ENCODE data around the gene AUTS2.

DNA sequence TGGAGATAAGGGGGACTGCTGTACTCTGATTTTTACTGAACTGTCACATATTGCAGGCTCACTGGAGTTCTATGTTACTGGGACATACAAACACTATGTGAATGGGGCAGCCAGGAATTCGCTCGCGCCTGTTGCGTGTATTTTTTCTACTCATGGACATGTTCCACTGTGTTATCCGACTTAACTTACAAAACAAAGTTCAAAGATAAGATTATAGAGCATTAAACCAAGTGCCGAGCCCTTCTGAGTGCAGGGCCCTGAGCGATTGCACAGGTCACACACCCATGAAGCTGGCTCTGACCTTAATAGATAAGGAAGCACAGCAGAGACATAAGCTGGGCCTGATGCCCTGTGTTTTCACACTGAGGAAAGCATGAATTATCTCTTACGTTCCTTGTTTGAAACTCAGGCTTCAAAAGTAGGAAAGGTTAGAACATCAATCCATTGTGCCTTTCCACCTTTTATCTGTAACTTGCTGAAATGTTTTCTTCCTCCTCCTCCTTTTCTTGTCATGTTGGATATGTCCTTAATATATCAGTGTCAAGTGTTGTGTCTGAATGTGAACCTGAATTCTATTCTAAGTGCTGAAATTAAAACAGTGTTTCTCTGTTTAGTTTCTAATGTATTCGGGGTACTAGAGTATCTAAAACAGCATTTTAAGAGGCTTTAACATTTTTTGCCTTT lies 273.8 kb downstream of the AUTS2 start:
- TF ChIP-seq, protein P1, sequence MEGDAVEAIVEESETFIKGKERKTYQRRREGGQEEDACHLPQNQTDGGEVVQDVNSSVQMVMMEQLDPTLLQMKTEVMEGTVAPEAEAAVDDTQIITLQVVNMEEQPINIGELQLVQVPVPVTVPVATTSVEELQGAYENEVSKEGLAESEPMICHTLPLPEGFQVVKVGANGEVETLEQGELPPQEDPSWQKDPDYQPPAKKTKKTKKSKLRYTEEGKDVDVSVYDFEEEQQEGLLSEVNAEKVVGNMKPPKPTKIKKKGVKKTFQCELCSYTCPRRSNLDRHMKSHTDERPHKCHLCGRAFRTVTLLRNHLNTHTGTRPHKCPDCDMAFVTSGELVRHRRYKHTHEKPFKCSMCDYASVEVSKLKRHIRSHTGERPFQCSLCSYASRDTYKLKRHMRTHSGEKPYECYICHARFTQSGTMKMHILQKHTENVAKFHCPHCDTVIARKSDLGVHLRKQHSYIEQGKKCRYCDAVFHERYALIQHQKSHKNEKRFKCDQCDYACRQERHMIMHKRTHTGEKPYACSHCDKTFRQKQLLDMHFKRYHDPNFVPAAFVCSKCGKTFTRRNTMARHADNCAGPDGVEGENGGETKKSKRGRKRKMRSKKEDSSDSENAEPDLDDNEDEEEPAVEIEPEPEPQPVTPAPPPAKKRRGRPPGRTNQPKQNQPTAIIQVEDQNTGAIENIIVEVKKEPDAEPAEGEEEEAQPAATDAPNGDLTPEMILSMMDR (IDR thresholded peaks at IDR 0.05): no peak
- TF ChIP-seq POLR2A (IDR thresholded peaks at IDR 0.05): no peak

Data from breast epithelium (tissue), 3 donors.